ENCODE data around the gene LCP2.

GRCh38 chr5:170307575-170308465, 10.2 kb upstream of the LCP2 start:
- no peak for TF ChIP-seq SP1 (IDR thresholded peaks at IDR 0.05; ENCODE audit: low read depth)
- no peak for TF ChIP-seq POLR2AphosphoS5 (IDR thresholded peaks at IDR 0.05; ENCODE audit: low read depth, low read length)
- TF ChIP-seq MAX (IDR thresholded peaks at IDR 0.05) = no peak
- no peak for TF ChIP-seq CEBPB (IDR thresholded peaks at IDR 0.05; ENCODE audit: low read depth)
- TF ChIP-seq CTCF (IDR thresholded peaks at IDR 0.05 in 2 of 3, conservative IDR thresholded peaks at IDR 0.05 in 1 of 3; ENCODE audit: borderline replicate concordance in 1 of 3, insufficient read depth in 1 of 3, low read depth in 2 of 3, low read length in 2 of 3) = no peak
- no peak for TF ChIP-seq EZH2phosphoT487 (IDR thresholded peaks at IDR 0.05; ENCODE audit: borderline replicate concordance)
